Chondrocyte (in vitro differentiated cells): ENCODE measurements around the gene ATRIP. TPM values are rescaled to one million over a fixed set of nuclear protein-coding genes. Genes with fewer than 3 reads are reported as not detected.

Experiments
- DNase-seq: peaks from one replicate; pipeline ENCODE4 v3.0.0; 2021; ENCODE audit warnings: mixed read lengths, low spot score
- H3K27ac Mint-ChIP-seq: one replicate; pipeline ENCODE4 v1.8.0; 2021; ENCODE audit warnings: mild to moderate bottlenecking, moderate library complexity, mixed read lengths; ENCODE audit not compliant: unreplicated experiment
- H3K27me3 Mint-ChIP-seq: 2 replicates; pipeline ENCODE4 v1.8.0; 2021; ENCODE audit warnings: low read depth, mixed read lengths
- H3K36me3 Mint-ChIP-seq: 2 replicates; pipeline ENCODE4 v1.8.0; 2021; ENCODE audit warnings: low read depth, mixed read lengths
- H3K4me1 Mint-ChIP-seq: 2 replicates; pipeline ENCODE4 v1.8.0; 2021; ENCODE audit warnings: low read depth, mild to moderate bottlenecking, mixed read lengths
- H3K4me3 Mint-ChIP-seq: one replicate; pipeline ENCODE4 v1.8.0; 2021; ENCODE audit warnings: mild to moderate bottlenecking, moderate library complexity, mixed read lengths; ENCODE audit not compliant: unreplicated experiment
- H3K9me3 Mint-ChIP-seq: 2 replicates; pipeline ENCODE4 v1.8.0; 2021; ENCODE audit warnings: low read depth, mixed read lengths
- CTCF ChIP-seq: fragments of 200-600 bp; sonication (generic); IDR thresholded peaks from 2 replicates; pipeline ENCODE4 v1.5.0; 2021; ENCODE audit warnings: antibody characterized with exemption, mild to moderate bottlenecking, moderate library complexity
- total RNA-seq: library from RNA; stranded (reverse); gene quantifications from 3 replicates; pipeline ENCODE4 v1.2.1, GENCODE V29; 2021

The ATRIP gene
- total RNA-seq, 1 donor from 2014 or later = 8.7 TPM

- Mint-ChIP-seq H3K9me3 (no peaks in the 10 kb centered on the region), H3K4me1 (peaks cover 27% of the 10 kb centered on the region), H3K36me3 (peaks cover 37% of the 10 kb centered on the region), H3K27ac (no peak overlapping the region), H3K27me3 (no peaks in the 10 kb centered on the region), H3K4me3 (no peak overlapping the region)
- DNase-seq = no peak
- no peak for TF ChIP-seq CTCF
These were observed 41.8 kb upstream of the ATRIP start for GRCh38 chr3:48404440-48405342.

- no peak for TF ChIP-seq CTCF
- no peak overlapping the region for H3K27ac Mint-ChIP-seq
- no peaks in the 10 kb centered on the region for H3K9me3 Mint-ChIP-seq
- H3K36me3 Mint-ChIP-seq = peaks cover 41% of the 10 kb centered on the region
- peaks cover 27% of the 10 kb centered on the region for H3K4me1 Mint-ChIP-seq
- no peaks in the 10 kb centered on the region for H3K27me3 Mint-ChIP-seq
- no peak overlapping the region for H3K4me3 Mint-ChIP-seq
- DNase-seq = no peak
These were observed 41.1 kb upstream of the ATRIP start for GRCh38 chr3:48405343-48405881.

GRCh38 chr3:48405971-48406370 lies 40.6 kb upstream of the ATRIP start:
- Mint-ChIP-seq H3K9me3 (no peaks in the 10 kb centered on the region), H3K27ac (no peak overlapping the region), H3K27me3 (no peaks in the 10 kb centered on the region), H3K4me3 (no peak overlapping the region), H3K4me1 (peaks cover 23% of the 10 kb centered on the region), H3K36me3 (peaks cover 41% of the 10 kb centered on the region)
- no peak for DNase-seq
- no peak for TF ChIP-seq CTCF

GRCh38 chr3:48406443-48407431 lies 39.8 kb upstream of the ATRIP start:
- H3K27ac Mint-ChIP-seq = no peak overlapping the region
- TF ChIP-seq CTCF = no peak
- H3K4me1 Mint-ChIP-seq = peaks cover 15% of the 10 kb centered on the region
- H3K27me3 Mint-ChIP-seq = no peaks in the 10 kb centered on the region
- peak; percentile 51 for DNase-seq
- no peaks in the 10 kb centered on the region for H3K9me3 Mint-ChIP-seq
- peaks cover 46% of the 10 kb centered on the region for H3K36me3 Mint-ChIP-seq
- H3K4me3 Mint-ChIP-seq = no peak overlapping the region
